H9 (cell line): Measurements from ENCODE around the gene ARHGEF17. TPM values are rescaled to one million over a fixed set of nuclear protein-coding genes. Genes with fewer than 3 reads are reported as not detected.

ENCODE experiments used
- DNase-seq: peaks from one replicate; pipeline ENCODE4 v3.0.0-alpha.2; 2017
- H2AFZ ChIP-seq: one replicate; pipeline ENCODE4 v1.6.1; 2013; ENCODE audit warnings: mild to moderate bottlenecking, low read length, control low read depth, moderate library complexity
- H2AK5ac ChIP-seq: 2 replicates; pipeline ENCODE4 v1.6.1; 2013; ENCODE audit warnings: low read length, control low read depth, mixed read lengths; ENCODE audit not compliant: insufficient read length
- H2BK120ac ChIP-seq: one replicate; pipeline ENCODE4 v1.6.1; 2013; ENCODE audit warnings: low read depth, mild to moderate bottlenecking, low read length, control low read depth, inconsistent platforms; ENCODE audit not compliant: poor library complexity, severe bottlenecking
- H2BK12ac ChIP-seq: 2 replicates; pipeline ENCODE4 v1.6.1; 2013; ENCODE audit warnings: low read length, control low read depth, mixed read lengths, low read depth; ENCODE audit not compliant: insufficient read length
- H2BK15ac ChIP-seq: 2 replicates; pipeline ENCODE4 v1.6.1; 2013; ENCODE audit warnings: low read depth, low read length, control low read depth
- H2BK20ac ChIP-seq: one replicate; pipeline ENCODE4 v1.6.1; 2013; ENCODE audit warnings: low read depth, mild to moderate bottlenecking, low read length, control low read depth, inconsistent platforms; ENCODE audit not compliant: poor library complexity, severe bottlenecking
- H2BK5ac ChIP-seq: 2 replicates; pipeline ENCODE4 v1.6.1; 2013; ENCODE audit warnings: low read length, control low read depth, mixed read lengths; ENCODE audit not compliant: insufficient read length
- H3K14ac ChIP-seq: 2 replicates; pipeline ENCODE4 v1.6.1; 2013; ENCODE audit warnings: low read length, control low read depth; ENCODE audit not compliant: insufficient read depth
- H3K18ac ChIP-seq: 2 replicates; pipeline ENCODE4 v1.6.1; 2013; ENCODE audit warnings: low read depth, mild to moderate bottlenecking, mixed read lengths, low read length, control low read depth; ENCODE audit not compliant: insufficient read length
- H3K23ac ChIP-seq: 2 replicates; pipeline ENCODE4 v1.6.1; 2013; ENCODE audit warnings: low read length, control low read depth, mixed read lengths, low read depth; ENCODE audit not compliant: insufficient read length
- H3K23me2 ChIP-seq: 2 replicates; pipeline ENCODE4 v1.6.1; 2013; ENCODE audit warnings: low read depth, mild to moderate bottlenecking, mixed read lengths, low read length, control low read depth; ENCODE audit not compliant: insufficient read length, poor library complexity, severe bottlenecking
- H3K27ac ChIP-seq: 2 replicates; pipeline ENCODE4 v1.5.1; 2013; ENCODE audit warnings: low read length, control low read depth, mixed read lengths, low read depth; ENCODE audit not compliant: insufficient read length
- H3K27me3 ChIP-seq: 2 replicates; pipeline ENCODE4 v1.6.1; 2013; ENCODE audit warnings: low read length, control low read depth, inconsistent platforms; ENCODE audit not compliant: insufficient read depth
- H3K4ac ChIP-seq: 2 replicates; pipeline ENCODE4 v1.6.1; 2013; ENCODE audit warnings: low read depth, mild to moderate bottlenecking, control low read depth, inconsistent platforms, low read length, moderate library complexity
- H3K4me1 ChIP-seq: 2 replicates; pipeline ENCODE4 v1.6.1; 2013; ENCODE audit warnings: low read length, control low read depth, inconsistent platforms; ENCODE audit not compliant: insufficient read depth
- H3K4me2 ChIP-seq: 2 replicates; pipeline ENCODE4 v1.6.1; 2013; ENCODE audit warnings: low read length, control low read depth, mixed read lengths; ENCODE audit not compliant: insufficient read length, insufficient read depth
- H3K56ac ChIP-seq: 2 replicates; pipeline ENCODE4 v1.6.1; 2013; ENCODE audit warnings: low read depth, mild to moderate bottlenecking, mixed read lengths, low read length, control low read depth; ENCODE audit not compliant: insufficient read length
- H3K79me1 ChIP-seq: 2 replicates; pipeline ENCODE4 v1.6.1; 2013; ENCODE audit warnings: low read depth, mild to moderate bottlenecking, moderate library complexity, low read length, control low read depth, inconsistent platforms; ENCODE audit not compliant: insufficient read depth, poor library complexity, severe bottlenecking
- H3K79me2 ChIP-seq: 2 replicates; pipeline ENCODE4 v1.6.1; 2013; ENCODE audit warnings: low read length, control low read depth, inconsistent platforms; ENCODE audit not compliant: insufficient read depth
- H3K9ac ChIP-seq: 2 replicates; pipeline ENCODE4 v1.6.1; 2013; ENCODE audit warnings: low read length, control low read depth, mixed read lengths; ENCODE audit not compliant: insufficient read length; ENCODE audit errors: extremely low read depth
- H3K9me3 ChIP-seq: one replicate; pipeline ENCODE4 v1.6.1; 2013; ENCODE audit warnings: low read depth, low read length, inconsistent platforms; ENCODE audit not compliant: control insufficient read depth
- H3T11ph ChIP-seq: one replicate; pipeline ENCODE4 v1.6.1; 2013; ENCODE audit warnings: mild to moderate bottlenecking, low read length, control low read depth, inconsistent platforms
- H4K20me1 ChIP-seq: one replicate; pipeline ENCODE4 v1.6.1; 2013; ENCODE audit not compliant: control insufficient read depth, insufficient read length, insufficient read depth
- H4K5ac ChIP-seq: 2 replicates; pipeline ENCODE4 v1.6.1; 2013; ENCODE audit warnings: low read depth, mild to moderate bottlenecking, mixed read lengths, low read length, control low read depth; ENCODE audit not compliant: insufficient read length
- H4K8ac ChIP-seq: replicated peaks from 2 replicates; pipeline ENCODE4 v1.6.1; 2013; ENCODE audit warnings: low read length, control low read depth, mixed read lengths, low read depth; ENCODE audit not compliant: insufficient read length
- H4K91ac ChIP-seq: 2 replicates; pipeline ENCODE4 v1.6.1; 2013; ENCODE audit warnings: low read depth, mild to moderate bottlenecking, moderate library complexity, mixed read lengths, low read length, control low read depth; ENCODE audit not compliant: insufficient read length
- H3K27ac Mint-ChIP-seq, 3 experiments: 2 replicates in 2 of 3; 3 replicates in 1 of 3; pipeline ENCODE4 v1.8.0; 2020 to 2021; ENCODE audit warnings: mixed read lengths in 3 of 3, mild to moderate bottlenecking in 1 of 3, moderate library complexity in 1 of 3
- H3K27me3 Mint-ChIP-seq: 2 replicates; pipeline ENCODE4 v1.8.0; 2021; ENCODE audit warnings: low read depth, mild to moderate bottlenecking, moderate library complexity, mixed read lengths
- H3K36me3 Mint-ChIP-seq, 3 experiments: 2 replicates in 2 of 3; 3 replicates in 1 of 3; pipeline ENCODE4 v1.8.0; 2020 to 2021; ENCODE audit warnings: low read depth in 3 of 3, mixed read lengths in 3 of 3; ENCODE audit not compliant: insufficient read depth in 1 of 3
- H3K4me1 Mint-ChIP-seq, 2 experiments: 2 replicates each; pipeline ENCODE4 v1.8.0; 2020; ENCODE audit warnings: mixed read lengths in 2 of 2
- H3K4me3 Mint-ChIP-seq, 2 experiments: 2 replicates in 1 of 2; 3 replicates in 1 of 2; pipeline ENCODE4 v1.8.0; 2020 to 2021; ENCODE audit warnings: mild to moderate bottlenecking in 2 of 2, mixed read lengths in 2 of 2, moderate library complexity in 1 of 2
- H3K9me3 Mint-ChIP-seq, 2 experiments: 2 replicates in 1 of 2; 3 replicates in 1 of 2; pipeline ENCODE4 v1.8.0; 2020; ENCODE audit warnings: mild to moderate bottlenecking in 2 of 2, mixed read lengths in 2 of 2, moderate library complexity in 1 of 2
- WGBS: extraction: QIAGEN DNeasy Blood & Tissue Kit; methylation state at CpG from one replicate; pipeline ENCODE4 v1.1.7; 2013; ENCODE audit warnings: missing lambda C conversion rate, low lambda C conversion rate, mixed read lengths; ENCODE audit not compliant: insufficient read length; ENCODE audit errors: extremely low coverage; 5-methylcytosine and 5-hydroxymethylcytosine counted together
- total RNA-seq: library from RNA; stranded (reverse); gene quantifications from 2 replicates; pipeline ENCODE4 v1.2.1, GENCODE V29; 2021
- TF ChIP-seq, protein P1 (sequence below): fragments of 200-600 bp; sonication (generic); conservative IDR thresholded peaks from 3 replicates; pipeline ENCODE4 v1.8.0; 2021; ENCODE audit warnings: antibody characterized with exemption, mild to moderate bottlenecking

Gene ARHGEF17
- total RNA-seq, 1 experiment from 2014 or later = 7.4 TPM

DNA sequence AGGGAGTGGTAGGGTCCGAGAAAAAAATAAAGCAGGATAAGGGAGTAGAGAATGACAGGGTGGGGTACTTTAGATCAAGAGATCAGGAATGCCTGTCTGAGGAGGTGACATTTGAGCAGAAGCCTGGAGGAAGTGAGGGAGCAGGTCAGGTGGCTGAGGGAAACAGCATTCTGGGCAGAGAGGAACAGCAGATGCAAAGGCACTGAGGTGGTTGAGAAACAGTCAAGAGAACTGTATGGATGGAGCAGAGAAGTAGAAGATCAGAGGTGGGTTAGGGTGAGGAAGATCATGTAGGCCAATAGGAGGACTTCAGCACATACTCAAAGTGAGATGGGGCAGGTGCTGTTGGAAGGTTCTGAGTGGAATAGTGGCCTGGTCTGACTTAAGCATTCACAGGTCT, 8.3 kb downstream of the ARHGEF17 start:
- Mint-ChIP-seq H3K27ac (no peak overlapping the region), H3K27me3 (peaks cover 18% of the 10 kb centered on the region), H3K4me3 (no peak overlapping the region), H3K36me3 (peaks cover 0 to 11% (median 2%) of the 10 kb centered on the region in 3 experiments; a peak in 3 of 7 replicates), H3K4me1 (peaks cover 24 to 43% of the 10 kb centered on the region in 2 experiments), H3K9me3 (no peaks in the 10 kb centered on the region)
- H2BK5ac ChIP-seq = no peak overlapping the region
- no peak overlapping the region for H3T11ph ChIP-seq
- WGBS = no CpG with 5 or more reads among the region's 1 CpG
- no peak overlapping the region for H4K5ac ChIP-seq
- H3K79me2 ChIP-seq = no peaks in the 10 kb centered on the region; the same call in 1 of the 2 replicates
- no peak overlapping the region for H3K23ac ChIP-seq
- no peaks in the 10 kb centered on the region for H3K23me2 ChIP-seq
- no peak overlapping the region for H3K56ac ChIP-seq
- no peak overlapping the region for H2BK12ac ChIP-seq
- no peaks in the 10 kb centered on the region for H3K27me3 ChIP-seq
- H3K4ac ChIP-seq = no peak overlapping the region
- TF ChIP-seq, protein P1, sequence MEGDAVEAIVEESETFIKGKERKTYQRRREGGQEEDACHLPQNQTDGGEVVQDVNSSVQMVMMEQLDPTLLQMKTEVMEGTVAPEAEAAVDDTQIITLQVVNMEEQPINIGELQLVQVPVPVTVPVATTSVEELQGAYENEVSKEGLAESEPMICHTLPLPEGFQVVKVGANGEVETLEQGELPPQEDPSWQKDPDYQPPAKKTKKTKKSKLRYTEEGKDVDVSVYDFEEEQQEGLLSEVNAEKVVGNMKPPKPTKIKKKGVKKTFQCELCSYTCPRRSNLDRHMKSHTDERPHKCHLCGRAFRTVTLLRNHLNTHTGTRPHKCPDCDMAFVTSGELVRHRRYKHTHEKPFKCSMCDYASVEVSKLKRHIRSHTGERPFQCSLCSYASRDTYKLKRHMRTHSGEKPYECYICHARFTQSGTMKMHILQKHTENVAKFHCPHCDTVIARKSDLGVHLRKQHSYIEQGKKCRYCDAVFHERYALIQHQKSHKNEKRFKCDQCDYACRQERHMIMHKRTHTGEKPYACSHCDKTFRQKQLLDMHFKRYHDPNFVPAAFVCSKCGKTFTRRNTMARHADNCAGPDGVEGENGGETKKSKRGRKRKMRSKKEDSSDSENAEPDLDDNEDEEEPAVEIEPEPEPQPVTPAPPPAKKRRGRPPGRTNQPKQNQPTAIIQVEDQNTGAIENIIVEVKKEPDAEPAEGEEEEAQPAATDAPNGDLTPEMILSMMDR = no peak
- H2BK15ac ChIP-seq = no peak overlapping the region
- no peaks in the 10 kb centered on the region for H4K20me1 ChIP-seq
- no peak for DNase-seq
- no peak overlapping the region for H2AFZ ChIP-seq
- H3K9ac ChIP-seq = no peak overlapping the region
- no peak overlapping the region for H4K91ac ChIP-seq
- H3K4me2 ChIP-seq = no peak overlapping the region
- no peak overlapping the region for H3K27ac ChIP-seq
- no peaks in the 10 kb centered on the region for H3K9me3 ChIP-seq
- H3K4me1 ChIP-seq = no peaks in the 10 kb centered on the region
- H3K79me1 ChIP-seq = no peaks in the 10 kb centered on the region
- H2BK120ac ChIP-seq = no peak overlapping the region
- H2BK20ac ChIP-seq = no peak overlapping the region
- H3K14ac ChIP-seq = no peak overlapping the region; the same call in 1 of the 2 replicates
- H4K8ac ChIP-seq = no peak overlapping the region
- H2AK5ac ChIP-seq = no peak overlapping the region
- no peak overlapping the region for H3K18ac ChIP-seq
